HCT116 (cell line): ENCODE data around the gene ELANE. TPM values are rescaled to one million over a fixed set of nuclear protein-coding genes. Genes with fewer than 3 reads are reported as not detected.

Experiments used
- ATAC-seq: fragments of 200-7000 bp; cut with Tn5 transposase; 2 replicates; pipeline ENCODE4 v1.9.1; 2020; ENCODE audit warnings: mild to moderate bottlenecking, moderate library complexity
- BruUV-seq: library from RNA; stranded (reverse); fragments of 400-500 nt; replicated peaks from 2 replicates; lab custom pipeline; 2021; lab: Mats Ljungman, UMichigan
- CTCF ChIA-PET: fragments of 300-600 bp; sonication (Branson Sonifier 250); formaldehyde crosslinking; loops from one replicate; lab custom pipeline; 2021; ENCODE audit warnings: antibody characterized with exemption; lab: Charles Lee
- POLR2A ChIA-PET: fragments of 300-600, 350-600 bp; sonication (Branson Sonifier 250); formaldehyde crosslinking; loops from one replicate; lab custom pipeline; 2021; ENCODE audit warnings: antibody characterized with exemption; lab: Charles Lee
- RAD21 ChIA-PET, 2 experiments: fragments of 300-600 bp; sonication (Branson Sonifier 250); formaldehyde crosslinking; loops; one replicate each; lab custom pipeline; 2023; ENCODE audit warnings: low total read pairs in 2 of 2; ENCODE audit not compliant: uncharacterized antibody in 2 of 2, unreplicated experiment in 2 of 2, low non-redundant PET in 1 of 2; lab: Charles Lee
- DNase-seq: peaks from one replicate; pipeline ENCODE4 v3.0.0-alpha.2; 2010; ENCODE audit warnings: low read depth, low spot score
- H2AFZ ChIP-seq: fragments of 200-600 bp; shearing (Covaris generic), sonication (generic); 2 replicates; pipeline ENCODE4 v1.6.1; 2017; ENCODE audit warnings: low read depth, mixed run types, mixed read lengths, antibody characterized with exemption, low read length; ENCODE audit not compliant: poor library complexity, severe bottlenecking
- H3K27ac ChIP-seq: 2 replicates; pipeline ENCODE4 v1.5.1; 2012; ENCODE audit warnings: low read depth, low read length
- H3K27me3 ChIP-seq: fragments of 200-600 bp; sonication (generic); 2 replicates; pipeline ENCODE4 v1.6.1; 2016; ENCODE audit warnings: mixed run types, low read length, mixed read lengths; ENCODE audit not compliant: insufficient read depth
- H3K36me3 ChIP-seq, 2 experiments: fragments of 200-500 bp in 1 of 2; fragments of 200-600 bp in 1 of 2; sonication (Bioruptor generic) in 1 of 2; sonication (generic) in 1 of 2; 2 replicates each; pipeline versions ENCODE4 v1.5.1 to v1.6.1; 2014 to 2016; ENCODE audit warnings: low read length in 2 of 2, inconsistent platforms in 1 of 2, mixed read lengths in 1 of 2, mixed run types in 1 of 2; ENCODE audit not compliant: insufficient read depth in 2 of 2, control insufficient read depth in 1 of 2
- H3K4me1 ChIP-seq, 2 experiments: fragments of 200-600 bp in 1 of 2; sonication (generic) in 1 of 2; 2 replicates each; pipeline versions ENCODE4 v1.5.1 to v1.6.1; 2012 to 2017; ENCODE audit warnings: low read length in 2 of 2, inconsistent platforms in 1 of 2, mild to moderate bottlenecking in 1 of 2, mixed read lengths in 1 of 2, mixed run types in 1 of 2, moderate library complexity in 1 of 2; ENCODE audit not compliant: insufficient read depth in 2 of 2, control insufficient read depth in 1 of 2
- H3K4me2 ChIP-seq: fragments of 200-600 bp; sonication (generic); 2 replicates; pipeline ENCODE4 v1.6.1; 2017; ENCODE audit warnings: mixed run types, low read length, mixed read lengths
- H3K4me3 ChIP-seq, 2 experiments: fragments of 200-600 bp in 1 of 2; sonication (generic) in 1 of 2; replicated peaks in 1 of 2; 2 replicates each; pipeline ENCODE4 v1.5.1; 2011 to 2016; ENCODE audit warnings: low read length in 2 of 2, control low read depth in 1 of 2, low read depth in 1 of 2, mild to moderate bottlenecking in 1 of 2, mixed read lengths in 1 of 2, mixed run types in 1 of 2
- H3K79me2 ChIP-seq: fragments of 200-600 bp; sonication (generic); 2 replicates; pipeline ENCODE4 v1.6.1; 2017; ENCODE audit warnings: mild to moderate bottlenecking, mixed run types, low read length, moderate library complexity, mixed read lengths; ENCODE audit not compliant: insufficient read depth
- H3K9ac ChIP-seq: fragments of 200-600 bp; sonication (generic); 2 replicates; pipeline ENCODE4 v1.6.1; 2016; ENCODE audit warnings: low read length, mixed read lengths
- H3K9me2 ChIP-seq: fragments of 200-600 bp; sonication (generic), shearing (Covaris generic); 2 replicates; pipeline ENCODE4 v1.6.1; 2017; ENCODE audit warnings: mixed run types, mild to moderate bottlenecking, moderate library complexity; ENCODE audit not compliant: insufficient read depth
- H3K9me3 ChIP-seq, 2 experiments: fragments of 200-500 bp in 1 of 2; fragments of 200-600 bp in 1 of 2; sonication (Bioruptor generic) in 1 of 2; sonication (generic) in 1 of 2; 2 replicates each; pipeline ENCODE4 v1.6.1; 2014 to 2017; ENCODE audit warnings: low read length in 2 of 2, mixed read lengths in 2 of 2, inconsistent platforms in 1 of 2, low read depth in 1 of 2, mild to moderate bottlenecking in 1 of 2, mixed run types in 1 of 2, moderate library complexity in 1 of 2; ENCODE audit not compliant: control insufficient read depth in 1 of 2, insufficient read depth in 1 of 2
- H4K20me1 ChIP-seq: fragments of 200-600 bp; sonication (generic), shearing (Covaris generic); 2 replicates; pipeline ENCODE4 v1.6.1; 2017; ENCODE audit warnings: mixed run types, mild to moderate bottlenecking, moderate library complexity; ENCODE audit not compliant: insufficient read depth
- CBX3 ChIP-seq: IDR thresholded peaks from 2 replicates; pipeline ENCODE4 v1.6.1; 2012; ENCODE audit warnings: low read depth
- ELF1 ChIP-seq: IDR thresholded peaks from 2 replicates; pipeline ENCODE4 v1.6.1; 2012; ENCODE audit warnings: low read depth, borderline replicate concordance
- EZH2 ChIP-seq: fragments of 200-600 bp; sonication (generic); IDR thresholded peaks from 2 replicates; pipeline ENCODE4 v1.6.1; 2017; ENCODE audit warnings: antibody characterized with exemption, mixed run types
- EZH2phosphoT487 ChIP-seq: fragments of 200-600 bp; IDR thresholded peaks from 2 replicates; pipeline ENCODE4 v1.6.1; 2018; ENCODE audit warnings: antibody characterized with exemption, borderline replicate concordance
- FOSL1 ChIP-seq: IDR thresholded peaks from 2 replicates; pipeline ENCODE4 v1.6.1; 2012; ENCODE audit warnings: low read depth
- POLR2A ChIP-seq: IDR thresholded peaks from 2 replicates; pipeline ENCODE4 v1.7.0; 2011; ENCODE audit warnings: borderline replicate concordance; ENCODE audit not compliant: insufficient read depth, insufficient read length; ENCODE audit errors: extremely low read depth
- RAD21 ChIP-seq: IDR thresholded peaks from 2 replicates; pipeline ENCODE4 v1.6.1; 2012; ENCODE audit warnings: low read depth, mild to moderate bottlenecking
- SIN3A ChIP-seq: IDR thresholded peaks from 2 replicates; pipeline ENCODE4 v1.6.1; 2012; ENCODE audit warnings: low read depth
- TCF7L2 ChIP-seq: IDR thresholded peaks from 2 replicates; pipeline ENCODE4 v1.7.0; 2011; ENCODE audit warnings: borderline replicate concordance, inconsistent platforms; ENCODE audit not compliant: insufficient read depth, insufficient read length; ENCODE audit errors: extremely low read depth
- YY1 ChIP-seq: IDR thresholded peaks from 2 replicates; pipeline ENCODE4 v1.6.1; 2011; ENCODE audit warnings: low read length, low read depth, moderate library complexity, mild to moderate bottlenecking; ENCODE audit not compliant: insufficient replicate concordance; ENCODE audit errors: extremely low read depth
- intact Hi-C: fragments of 100-400 bp; cut with micrococcal nuclease; formaldehyde crosslinking; loops from 2 replicates; pipeline ENCODE4 v1.10.0; 2022
- total RNA-seq: library from RNA; stranded (reverse); gene quantifications from one replicate; pipeline ENCODE4 v1.2.1, GENCODE V29; 2021; ENCODE audit not compliant: unreplicated experiment
- TF ChIP-seq, protein P1 (sequence below): IDR thresholded peaks from 2 replicates; pipeline ENCODE4 v1.6.1; 2012
- TF ChIP-seq, protein P2 (sequence below): IDR thresholded peaks from 2 replicates; pipeline ENCODE4 v1.6.1; 2011; ENCODE audit warnings: mild to moderate bottlenecking, low read length, moderate library complexity; ENCODE audit not compliant: insufficient replicate concordance; ENCODE audit errors: extremely low read depth

The ELANE gene
- total RNA-seq, 1 experiment from 2014 or later = not detected

DNA sequence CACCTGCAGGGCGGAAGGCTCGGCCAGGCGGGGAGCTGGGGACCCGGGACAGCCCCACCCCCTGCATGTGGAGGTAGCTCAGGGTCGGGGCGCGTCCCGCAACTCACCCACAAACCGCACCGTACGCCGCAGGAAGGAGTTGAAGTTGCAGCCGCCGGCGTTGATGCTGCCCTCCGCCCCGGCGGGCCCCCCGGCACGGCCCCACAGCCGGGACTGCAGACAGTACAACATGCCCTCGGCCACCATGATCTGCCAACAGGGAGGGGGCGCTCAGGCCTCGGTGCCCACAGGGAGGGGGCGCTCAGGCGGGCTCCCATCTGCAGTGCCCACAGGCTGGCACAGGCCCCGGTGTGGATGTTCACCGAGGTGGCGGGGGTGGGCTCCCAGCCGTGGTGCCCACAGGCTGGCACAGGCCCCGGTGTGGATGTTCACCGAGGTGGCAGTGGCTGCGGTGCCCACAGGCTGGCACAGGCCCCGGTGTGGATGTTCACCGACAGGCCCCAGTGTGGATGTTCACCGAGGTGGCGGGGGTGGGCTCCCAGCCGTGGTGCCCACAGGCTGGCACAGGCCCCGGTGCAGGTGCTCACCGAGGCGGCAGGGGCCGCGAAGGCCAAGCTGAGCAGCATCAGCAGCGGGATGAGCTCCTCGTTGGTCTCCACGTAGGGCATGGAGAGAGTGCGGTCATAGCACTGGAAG, 36.9 kb upstream of the ELANE start:
- H3K9me2 ChIP-seq = no peaks in the 10 kb centered on the region
- H3K9ac ChIP-seq = no peak overlapping the region
- intact Hi-C loops = no loop called here
- no peak overlapping the region for H3K4me3 ChIP-seq
- DNase-seq (no peak), ATAC-seq (no peak)
- H3K9me3 ChIP-seq = no peaks in the 10 kb centered on the region
- peaks cover 7 to 14% of the 10 kb centered on the region in 2 experiments; a peak in 3 of 4 replicates for H3K36me3 ChIP-seq
- TF ChIP-seq POLR2A (no peak), ELF1 (no peak), EZH2phosphoT487 (no peak), YY1 (no peak), CBX3 (no peak), EZH2 (no peak)
- TF ChIP-seq, protein P1, sequence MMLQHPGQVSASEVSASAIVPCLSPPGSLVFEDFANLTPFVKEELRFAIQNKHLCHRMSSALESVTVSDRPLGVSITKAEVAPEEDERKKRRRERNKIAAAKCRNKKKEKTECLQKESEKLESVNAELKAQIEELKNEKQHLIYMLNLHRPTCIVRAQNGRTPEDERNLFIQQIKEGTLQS = no peak
- RAD21 ChIA-PET = no interaction called here
- no peaks in the 10 kb centered on the region for H3K27me3 ChIP-seq
- H3K27ac ChIP-seq = no peak overlapping the region
- CTCF ChIA-PET = no interaction called here
- POLR2A ChIA-PET = no interaction called here
- H3K79me2 ChIP-seq = peaks cover 13% of the 10 kb centered on the region; the same call in 1 of the 2 replicates
- H3K4me1 ChIP-seq = no peaks in the 10 kb centered on the region
- BruUV-seq = no TSS peak
- peaks cover 5% of the 10 kb centered on the region; the same call in 1 of the 2 replicates for H4K20me1 ChIP-seq
- no peak overlapping the region for H2AFZ ChIP-seq
- H3K4me2 ChIP-seq = no peak overlapping the region

DNA sequence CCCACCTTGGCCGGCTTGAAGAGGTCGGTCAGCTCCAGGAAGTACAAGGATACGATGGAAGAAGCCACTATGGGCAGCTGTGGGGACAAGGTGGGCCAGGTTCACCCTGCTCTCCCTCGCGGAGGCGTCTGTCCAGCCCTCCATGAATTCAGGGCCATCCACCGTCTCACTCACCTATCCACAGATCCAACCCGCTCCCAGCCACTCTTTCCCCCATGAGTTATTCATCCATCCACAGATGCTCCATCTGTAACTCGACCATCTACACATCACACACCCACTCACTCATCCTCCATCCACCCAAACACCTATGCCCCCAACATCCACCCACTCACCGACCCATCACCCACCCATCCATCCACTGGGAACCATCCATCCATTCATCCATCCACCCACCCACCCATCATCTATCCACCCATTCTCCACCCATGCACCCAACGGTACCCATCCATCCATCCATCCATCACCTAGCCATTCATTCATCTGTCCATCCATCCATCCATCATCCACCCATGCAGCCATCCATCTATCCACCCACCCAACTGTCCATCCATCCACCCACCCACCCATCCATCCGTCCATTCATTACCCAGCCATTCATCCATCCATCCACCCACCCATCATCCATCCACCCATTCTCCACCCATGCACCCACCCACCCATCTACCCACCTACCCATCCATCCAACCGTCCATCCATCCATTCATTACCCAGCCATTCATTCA, 36.2 kb upstream of the ELANE start:
- intact Hi-C loops = no loop called here
- no peak for DNase-seq
- Histone ChIP-seq H3K4me2 (no peak overlapping the region), H3K9me3 (no peaks in the 10 kb centered on the region), H3K79me2 (peaks cover 5% of the 10 kb centered on the region; the same call in 1 of the 2 replicates), H2AFZ (no peak overlapping the region), H3K9ac (no peak overlapping the region), H3K27ac (no peak overlapping the region), H4K20me1 (no peaks in the 10 kb centered on the region; the same call in 1 of the 2 replicates), H3K4me1 (no peaks in the 10 kb centered on the region), H3K27me3 (no peaks in the 10 kb centered on the region), H3K36me3 (peaks cover 0 to 7% of the 10 kb centered on the region in 2 experiments; a peak in 2 of 4 replicates), H3K4me3 (no peak overlapping the region), H3K9me2 (no peaks in the 10 kb centered on the region)
- no peak for ATAC-seq
- ChIA-PET RAD21 (no interaction called here), CTCF (no interaction called here), POLR2A (no interaction called here)
- no TSS peak for BruUV-seq
- no peak for TF ChIP-seq SIN3A
- no peak for TF ChIP-seq FOSL1
- TF ChIP-seq CBX3 = no peak
- no peak for TF ChIP-seq RAD21
- TF ChIP-seq ELF1 = no peak
- no peak for TF ChIP-seq TCF7L2
- no peak for TF ChIP-seq EZH2
- TF ChIP-seq, protein P2, sequence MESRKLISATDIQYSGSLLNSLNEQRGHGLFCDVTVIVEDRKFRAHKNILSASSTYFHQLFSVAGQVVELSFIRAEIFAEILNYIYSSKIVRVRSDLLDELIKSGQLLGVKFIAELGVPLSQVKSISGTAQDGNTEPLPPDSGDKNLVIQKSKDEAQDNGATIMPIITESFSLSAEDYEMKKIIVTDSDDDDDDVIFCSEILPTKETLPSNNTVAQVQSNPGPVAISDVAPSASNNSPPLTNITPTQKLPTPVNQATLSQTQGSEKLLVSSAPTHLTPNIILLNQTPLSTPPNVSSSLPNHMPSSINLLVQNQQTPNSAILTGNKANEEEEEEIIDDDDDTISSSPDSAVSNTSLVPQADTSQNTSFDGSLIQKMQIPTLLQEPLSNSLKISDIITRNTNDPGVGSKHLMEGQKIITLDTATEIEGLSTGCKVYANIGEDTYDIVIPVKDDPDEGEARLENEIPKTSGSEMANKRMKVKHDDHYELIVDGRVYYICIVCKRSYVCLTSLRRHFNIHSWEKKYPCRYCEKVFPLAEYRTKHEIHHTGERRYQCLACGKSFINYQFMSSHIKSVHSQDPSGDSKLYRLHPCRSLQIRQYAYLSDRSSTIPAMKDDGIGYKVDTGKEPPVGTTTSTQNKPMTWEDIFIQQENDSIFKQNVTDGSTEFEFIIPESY = no peak
